ENCODE results near the gene NPEPPS. TPM values are rescaled to one million over a fixed set of nuclear protein-coding genes. Genes with fewer than 3 reads are reported as not detected.

NPEPPS gene
- polyA plus RNA-seq, 1 donor (not counting 4 experiments of a cell fraction or from before 2014, with no cell fraction given) = 122 TPM

DNA sequence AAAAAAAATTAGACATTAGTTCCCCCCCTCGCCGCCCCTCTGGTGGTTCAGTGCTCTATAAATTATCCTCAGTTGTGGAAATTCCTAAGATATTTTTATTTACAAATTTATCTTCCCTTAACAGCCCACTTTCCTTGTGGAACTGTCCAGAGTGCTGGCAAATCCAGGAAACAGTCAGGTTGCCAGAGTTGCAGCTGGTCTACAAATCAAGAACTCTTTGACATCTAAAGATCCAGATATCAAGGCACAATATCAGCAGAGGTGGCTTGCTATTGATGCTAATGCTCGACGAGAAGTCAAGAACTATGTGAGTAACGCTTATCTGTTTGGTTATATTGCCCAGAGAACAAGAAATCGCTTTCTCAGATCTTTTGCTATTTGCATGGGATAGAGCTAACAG is 121.7 kb downstream of the NPEPPS start:
- H3K4me1 ChIP-seq (ENCODE audit: control insufficient read depth, extremely low read depth, insufficient read depth, low read length) = peaks cover 27% of the 10 kb centered on the region
- no peaks in the 10 kb centered on the region for H3K9me3 ChIP-seq (ENCODE audit: control insufficient read depth, low read depth, low read length)
- H3K9ac ChIP-seq (ENCODE audit: control insufficient read depth, extremely low read depth, insufficient read depth, low read length) = no peak overlapping the region
- H2AFZ ChIP-seq (ENCODE audit: control insufficient read depth, low read length) = no peak overlapping the region
- FAIRE-seq (no peak), DNase-seq (ENCODE audit: low read depth, low spot score) (no peak)
- peaks cover 28 to 48% of the 10 kb centered on the region in 2 experiments for H3K36me3 ChIP-seq (ENCODE audit: control insufficient read depth in 2 of 2, extremely low read depth in 1 of 2, insufficient read depth in 2 of 2, low read length in 2 of 2)
- no peak overlapping the region for H3K4me2 ChIP-seq (ENCODE audit: control insufficient read depth, extremely low read depth, insufficient read depth, low read depth, low read length)
- no peak overlapping the region for H3K27ac ChIP-seq (ENCODE audit: control insufficient read depth, insufficient read depth, low read length)
- no peak for TF ChIP-seq CTCF (optimal IDR thresholded peaks at IDR 0.05 in 1 of 3, IDR thresholded peaks at IDR 0.05 in 1 of 3, conservative IDR thresholded peaks at IDR 0.05 in 1 of 3; ENCODE audit: extremely low read depth in 1 of 3, insufficient read depth in 2 of 3, low read length in 3 of 3)
- no peak for TF ChIP-seq EZH2 (IDR thresholded peaks at IDR 0.05; ENCODE audit: low read length)
- H3K4me3 ChIP-seq (ENCODE audit: control insufficient read depth in 2 of 3, extremely low read depth in 1 of 3, insufficient read depth in 2 of 3, low read depth in 1 of 3, low read length in 3 of 3) = no peak overlapping the region
- H4K20me1 ChIP-seq (ENCODE audit: control insufficient read depth, extremely low read depth, insufficient read depth, low read length) = peaks cover 30% of the 10 kb centered on the region
- dilution Hi-C loops (cut with MboI; ENCODE audit: extremely low pct_ligation_motif_present, low sequenced_read_pairs) = no loop called here
- H3K9me1 ChIP-seq (ENCODE audit: control insufficient read depth, extremely low read depth, insufficient read depth, low read length) = no peaks in the 10 kb centered on the region
- H3K79me2 ChIP-seq (ENCODE audit: control insufficient read depth, insufficient read depth, low read length) = peaks cover 69% of the 10 kb centered on the region
- H3K27me3 ChIP-seq (ENCODE audit: control insufficient read depth, extremely low read depth, insufficient read depth, low read length) = no peaks in the 10 kb centered on the region

DNA sequence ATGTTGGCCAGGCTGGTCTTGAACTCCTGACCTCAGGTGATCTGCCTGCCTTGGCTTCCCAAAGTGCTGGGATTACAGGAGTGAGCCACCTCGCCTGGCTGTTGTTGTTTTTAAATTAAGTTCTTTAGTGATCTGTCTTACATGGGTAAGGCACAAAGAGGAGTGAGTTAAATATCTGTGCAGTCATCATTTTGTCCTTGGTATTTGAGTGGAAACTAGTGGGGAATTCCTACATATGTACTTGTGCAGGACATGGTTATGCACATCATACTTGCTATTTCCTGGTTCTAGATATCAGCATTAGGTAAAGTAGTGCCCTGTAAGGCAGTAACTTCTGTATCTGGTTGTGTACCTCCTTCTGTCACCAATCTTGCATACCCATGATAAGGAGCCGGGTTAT is 122.5 kb downstream of the NPEPPS start:
- no peak overlapping the region for H3K4me3 ChIP-seq (ENCODE audit: control insufficient read depth in 2 of 3, extremely low read depth in 1 of 3, insufficient read depth in 2 of 3, low read depth in 1 of 3, low read length in 3 of 3)
- H4K20me1 ChIP-seq (ENCODE audit: control insufficient read depth, extremely low read depth, insufficient read depth, low read length) = peaks cover 30% of the 10 kb centered on the region
- TF ChIP-seq CTCF (optimal IDR thresholded peaks at IDR 0.05 in 1 of 3, IDR thresholded peaks at IDR 0.05 in 1 of 3, conservative IDR thresholded peaks at IDR 0.05 in 1 of 3; ENCODE audit: extremely low read depth in 1 of 3, insufficient read depth in 2 of 3, low read length in 3 of 3) = no peak
- no peak for TF ChIP-seq EZH2 (IDR thresholded peaks at IDR 0.05; ENCODE audit: low read length)
- no peaks in the 10 kb centered on the region for H3K27me3 ChIP-seq (ENCODE audit: control insufficient read depth, extremely low read depth, insufficient read depth, low read length)
- H3K27ac ChIP-seq (ENCODE audit: control insufficient read depth, insufficient read depth, low read length) = no peak overlapping the region
- H3K79me2 ChIP-seq (ENCODE audit: control insufficient read depth, insufficient read depth, low read length) = peaks cover 78% of the 10 kb centered on the region
- DNase-seq (ENCODE audit: low read depth, low spot score) (no peak), FAIRE-seq (no peak)
- no peak overlapping the region for H3K9ac ChIP-seq (ENCODE audit: control insufficient read depth, extremely low read depth, insufficient read depth, low read length)
- H2AFZ ChIP-seq (ENCODE audit: control insufficient read depth, low read length) = no peak overlapping the region
- no peaks in the 10 kb centered on the region for H3K9me1 ChIP-seq (ENCODE audit: control insufficient read depth, extremely low read depth, insufficient read depth, low read length)
- dilution Hi-C loops (cut with MboI; ENCODE audit: extremely low pct_ligation_motif_present, low sequenced_read_pairs) = no loop called here
- peaks cover 27% of the 10 kb centered on the region for H3K4me1 ChIP-seq (ENCODE audit: control insufficient read depth, extremely low read depth, insufficient read depth, low read length)
- H3K36me3 ChIP-seq (ENCODE audit: control insufficient read depth in 2 of 2, extremely low read depth in 1 of 2, insufficient read depth in 2 of 2, low read length in 2 of 2) = peaks cover 34 to 56% of the 10 kb centered on the region in 2 experiments
- no peak overlapping the region for H3K4me2 ChIP-seq (ENCODE audit: control insufficient read depth, extremely low read depth, insufficient read depth, low read depth, low read length)
- H3K9me3 ChIP-seq (ENCODE audit: control insufficient read depth, low read depth, low read length) = no peaks in the 10 kb centered on the region

Data from keratinocyte (primary cell).